Smooth muscle cell (in vitro differentiated cells): Measurements from ENCODE around the gene ZNF638. TPM values are rescaled to one million over a fixed set of nuclear protein-coding genes. Genes with fewer than 3 reads are reported as not detected.

Experiments
- DNase-seq: peaks from one replicate; lab custom pipeline; 2025; ENCODE audit not compliant: unreplicated experiment; lab: John Stamatoyannopoulos, UW
- H2AFZ ChIP-seq: fragments of 200-600 bp; sonication (generic); 2 replicates; pipeline ENCODE4 v1.6.0; 2016; ENCODE audit warnings: antibody characterized with exemption, low read depth, mild to moderate bottlenecking
- H3F3A ChIP-seq: fragments of 200-600 bp; sonication (generic); 2 replicates; pipeline ENCODE4 v1.6.0; 2017; ENCODE audit warnings: antibody characterized with exemption, low read depth
- H3K27ac ChIP-seq: fragments of 200-600 bp; sonication (generic); 2 replicates; pipeline ENCODE4 v1.5.1; 2016; ENCODE audit warnings: low read depth, mild to moderate bottlenecking
- H3K27me3 ChIP-seq: fragments of 200-600 bp; sonication (generic); 2 replicates; pipeline ENCODE4 v1.6.1; 2016; ENCODE audit warnings: low read depth, mild to moderate bottlenecking
- H3K36me3 ChIP-seq: fragments of 200-600 bp; sonication (generic); 2 replicates; pipeline ENCODE4 v1.5.1; 2016; ENCODE audit warnings: low read depth
- H3K4me1 ChIP-seq: fragments of 200-600 bp; sonication (generic); 2 replicates; pipeline ENCODE4 v1.5.1; 2016; ENCODE audit warnings: low read depth
- H3K4me2 ChIP-seq: fragments of 200-600 bp; sonication (generic); 2 replicates; pipeline ENCODE4 v1.6.0; 2016; ENCODE audit warnings: mild to moderate bottlenecking
- H3K4me3 ChIP-seq: fragments of 200-600 bp; sonication (generic); 2 replicates; pipeline ENCODE4 v1.5.1; 2016; ENCODE audit warnings: mild to moderate bottlenecking
- H3K79me2 ChIP-seq: fragments of 200-600 bp; sonication (generic); 2 replicates; pipeline ENCODE4 v1.6.0; 2016; ENCODE audit warnings: low read depth, mild to moderate bottlenecking
- H3K9ac ChIP-seq: fragments of 200-600 bp; sonication (generic); 2 replicates; pipeline ENCODE4 v1.6.0; 2016; ENCODE audit warnings: low read depth
- H3K9me3 ChIP-seq: fragments of 200-600 bp; sonication (generic); replicated peaks from 2 replicates; pipeline ENCODE4 v1.5.1; 2016; ENCODE audit warnings: low read depth
- H4K20me1 ChIP-seq: fragments of 200-600 bp; sonication (generic); 2 replicates; pipeline ENCODE4 v1.6.0; 2016; ENCODE audit warnings: low read depth
- WGBS: methylation state at CpG from one replicate; pipeline ENCODE4 v1.1.7; 2016; ENCODE audit warnings: low lambda C conversion rate; 5-methylcytosine and 5-hydroxymethylcytosine counted together
- polyA plus RNA-seq: library from polyadenylated mRNA; unstranded; fragments of >200 nt; fragmentation: Nextera tagmentation; extraction: Ambion mirVana; gene quantifications from 2 replicates; pipeline ENCODE4 v1.2.1, GENCODE V29; 2016
- total RNA-seq: library from RNA; depleted of rRNA; stranded (reverse); fragments of >200 nt; gene quantifications from 2 replicates; pipeline ENCODE4 v1.2.3, GENCODE V29; 2014
- TF ChIP-seq, protein P1 (sequence below): fragments of 200-600 bp; sonication (generic); IDR thresholded peaks from 2 replicates; pipeline ENCODE4 v1.5.1; 2017; ENCODE audit warnings: borderline replicate concordance, mild to moderate bottlenecking, antibody characterized with exemption; ENCODE audit not compliant: insufficient read depth, poor library complexity, severe bottlenecking

ZNF638 gene
- total and polyA plus RNA-seq, 2 experiments from 2014 or later = 44.8 to 159 TPM

DNA sequence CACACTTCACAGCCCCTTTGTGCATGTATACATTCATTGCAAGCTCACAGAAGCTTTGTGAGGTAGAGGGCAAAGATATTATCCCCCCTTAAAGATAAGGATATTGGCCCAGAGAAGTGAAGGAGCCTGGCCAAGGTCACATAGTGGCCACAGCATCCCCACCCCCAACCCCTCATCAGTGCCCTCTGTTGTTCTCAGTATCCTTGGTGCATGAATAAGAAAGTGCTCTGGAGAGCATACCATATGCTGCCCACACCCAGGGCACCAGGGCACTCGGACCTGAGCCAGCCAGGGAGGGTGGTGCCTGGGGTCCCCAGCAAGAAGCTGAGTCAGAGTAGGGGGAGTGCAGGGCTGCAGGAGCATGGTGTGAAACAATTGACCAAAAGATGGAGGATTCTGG, 125.0 kb downstream of the ZNF638 start:
- H3K9ac ChIP-seq = no peak overlapping the region
- no peaks in the 10 kb centered on the region for H3K36me3 ChIP-seq
- DNase-seq = no peak
- 68% methylated on average over 1 of the region's 1 CpG for WGBS
- no peak overlapping the region for H2AFZ ChIP-seq
- H3F3A ChIP-seq = no peaks in the 10 kb centered on the region
- H3K79me2 ChIP-seq = no peaks in the 10 kb centered on the region
- H3K9me3 ChIP-seq = no peaks in the 10 kb centered on the region
- H3K4me3 ChIP-seq = no peak overlapping the region
- no peak overlapping the region for H3K4me2 ChIP-seq
- TF ChIP-seq, protein P1, sequence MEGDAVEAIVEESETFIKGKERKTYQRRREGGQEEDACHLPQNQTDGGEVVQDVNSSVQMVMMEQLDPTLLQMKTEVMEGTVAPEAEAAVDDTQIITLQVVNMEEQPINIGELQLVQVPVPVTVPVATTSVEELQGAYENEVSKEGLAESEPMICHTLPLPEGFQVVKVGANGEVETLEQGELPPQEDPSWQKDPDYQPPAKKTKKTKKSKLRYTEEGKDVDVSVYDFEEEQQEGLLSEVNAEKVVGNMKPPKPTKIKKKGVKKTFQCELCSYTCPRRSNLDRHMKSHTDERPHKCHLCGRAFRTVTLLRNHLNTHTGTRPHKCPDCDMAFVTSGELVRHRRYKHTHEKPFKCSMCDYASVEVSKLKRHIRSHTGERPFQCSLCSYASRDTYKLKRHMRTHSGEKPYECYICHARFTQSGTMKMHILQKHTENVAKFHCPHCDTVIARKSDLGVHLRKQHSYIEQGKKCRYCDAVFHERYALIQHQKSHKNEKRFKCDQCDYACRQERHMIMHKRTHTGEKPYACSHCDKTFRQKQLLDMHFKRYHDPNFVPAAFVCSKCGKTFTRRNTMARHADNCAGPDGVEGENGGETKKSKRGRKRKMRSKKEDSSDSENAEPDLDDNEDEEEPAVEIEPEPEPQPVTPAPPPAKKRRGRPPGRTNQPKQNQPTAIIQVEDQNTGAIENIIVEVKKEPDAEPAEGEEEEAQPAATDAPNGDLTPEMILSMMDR = no peak
- H3K4me1 ChIP-seq = peaks cover 18% of the 10 kb centered on the region
- peaks cover 29% of the 10 kb centered on the region for H3K27me3 ChIP-seq
- no peak overlapping the region for H3K27ac ChIP-seq
- H4K20me1 ChIP-seq = no peaks in the 10 kb centered on the region

DNA sequence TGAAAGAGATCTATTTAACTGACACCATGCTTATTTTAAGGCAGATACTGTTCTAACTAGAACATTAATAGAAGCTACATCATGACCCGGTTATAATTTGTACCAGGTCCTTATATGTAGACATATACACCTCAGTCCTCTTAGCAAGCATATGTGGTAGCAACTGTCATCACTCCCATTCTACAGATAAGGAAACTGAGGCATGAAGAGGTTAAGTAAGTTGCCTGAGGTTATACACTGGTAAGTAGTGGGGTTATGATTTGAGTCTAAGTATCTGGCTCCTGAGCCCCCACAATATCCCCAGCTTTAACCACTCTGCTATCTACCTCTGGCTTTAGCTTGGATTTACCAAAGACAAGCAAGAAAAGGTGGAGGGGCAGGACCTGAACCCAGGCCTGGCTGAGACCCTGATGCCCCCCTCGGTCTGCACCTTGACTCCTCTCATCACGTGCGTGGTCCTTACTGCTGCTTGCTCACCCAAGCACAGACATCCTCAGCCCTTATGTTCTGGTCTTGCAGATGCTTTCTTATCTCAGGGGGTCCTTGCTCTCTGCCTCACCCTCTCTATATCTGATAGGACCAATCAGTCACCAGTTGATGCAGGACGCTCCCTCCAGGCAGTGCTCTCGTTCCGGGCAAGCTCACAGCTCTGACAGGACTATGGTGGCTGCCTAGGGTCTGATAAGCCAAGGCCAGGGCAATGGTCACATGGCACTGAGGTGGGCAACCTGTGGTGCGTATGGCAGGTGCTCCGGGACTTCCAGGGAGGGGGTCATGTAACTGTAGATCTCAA, 125.7 kb downstream of the ZNF638 start:
- DNase-seq = no peak
- H3K36me3 ChIP-seq = no peaks in the 10 kb centered on the region
- 94% methylated on average over 9 of the region's 9 CpGs for WGBS
- H3K4me1 ChIP-seq = peaks cover 18% of the 10 kb centered on the region
- no peak overlapping the region for H3K4me2 ChIP-seq
- no peak overlapping the region for H3K9ac ChIP-seq
- no peaks in the 10 kb centered on the region for H4K20me1 ChIP-seq
- TF ChIP-seq, protein P1 = no peak
- H3K27me3 ChIP-seq = peaks cover 29% of the 10 kb centered on the region
- H3K4me3 ChIP-seq = no peak overlapping the region
- H2AFZ ChIP-seq = no peak overlapping the region
- no peaks in the 10 kb centered on the region for H3F3A ChIP-seq
- H3K79me2 ChIP-seq = no peaks in the 10 kb centered on the region
- H3K9me3 ChIP-seq = no peaks in the 10 kb centered on the region
- H3K27ac ChIP-seq = no peak overlapping the region

DNA sequence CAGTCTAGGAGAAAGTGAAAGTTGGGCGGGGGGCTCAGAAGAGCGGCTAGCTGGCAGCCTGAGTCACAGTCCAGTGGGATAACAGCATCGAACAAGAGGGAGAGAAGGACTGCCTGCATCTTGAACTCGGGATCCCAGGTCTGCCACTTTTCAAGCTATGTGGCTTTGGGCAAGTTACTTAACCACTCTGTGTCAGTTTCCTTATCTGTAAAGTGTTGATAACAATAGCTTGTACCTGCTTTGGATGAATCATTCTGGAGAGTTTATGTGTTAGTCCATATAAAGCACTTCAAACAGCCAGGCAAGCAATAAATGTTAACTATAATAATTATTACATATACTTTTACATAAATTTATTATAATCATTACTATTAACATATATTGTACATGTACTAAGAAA, 126.3 kb downstream of the ZNF638 start:
- H3K4me2 ChIP-seq = no peak overlapping the region
- no peak overlapping the region for H3K9ac ChIP-seq
- WGBS = 89% methylated on average over 4 of the region's 4 CpGs
- H3K4me1 ChIP-seq = peaks cover 16% of the 10 kb centered on the region
- no peak overlapping the region for H3K27ac ChIP-seq
- no peaks in the 10 kb centered on the region for H3K36me3 ChIP-seq
- no peaks in the 10 kb centered on the region for H3F3A ChIP-seq
- no peak overlapping the region for H3K4me3 ChIP-seq
- H4K20me1 ChIP-seq = no peaks in the 10 kb centered on the region
- no peaks in the 10 kb centered on the region for H3K79me2 ChIP-seq
- H3K9me3 ChIP-seq = no peaks in the 10 kb centered on the region
- H2AFZ ChIP-seq = no peak overlapping the region
- H3K27me3 ChIP-seq = peaks cover 24% of the 10 kb centered on the region
- TF ChIP-seq, protein P1 = no peak
- no peak for DNase-seq
